Activated naive CD4-positive, alpha-beta T cell treated with anti-CD3 and anti-CD28 coated beads, Interleukin-2, amount 50 U/mL, for 16 hours (primary cell): ENCODE measurements around the gene EID3.

Experiments used
- DNase-seq: peaks from one replicate; pipeline ENCODE4 v3.0.0-alpha.2; 2020

Gene EID3

GRCh38 chr12:104342147-104342546 lies 38.6 kb downstream of the EID3 start:
- DNase-seq: no peak

GRCh38 chr12:104342635-104343249 lies 39.2 kb downstream of the EID3 start:
- no peak for DNase-seq

GRCh38 chr12:104344682-104345081 lies 41.1 kb downstream of the EID3 start:
- DNase-seq: no peak

- no peak for DNase-seq
Measured at GRCh38 chr12:104345234-104346066, 41.9 kb downstream of the EID3 start.

- no peak for DNase-seq
Measured at GRCh38 chr12:104347374-104348075, 44.0 kb downstream of the EID3 start.

GRCh38 chr12:104348283-104348993 lies 44.9 kb downstream of the EID3 start:
- no peak for DNase-seq

GRCh38 chr12:104348994-104349494 lies 45.5 kb downstream of the EID3 start:
- no peak for DNase-seq

GRCh38 chr12:104350211-104351056 lies 46.9 kb downstream of the EID3 start:
- no peak for DNase-seq

- DNase-seq: no peak
Measured at GRCh38 chr12:104351057-104351983, 47.8 kb downstream of the EID3 start.

- DNase-seq: no peak
Measured at GRCh38 chr12:104352106-104352713, 48.7 kb downstream of the EID3 start.

GRCh38 chr12:104353012-104353981 lies 49.8 kb downstream of the EID3 start:
- DNase-seq: no peak

- no peak for DNase-seq
Measured at GRCh38 chr12:104354167-104354867, 50.8 kb downstream of the EID3 start.
